Measurements from ENCODE around the gene DAGLB. TPM values are rescaled to one million over a fixed set of nuclear protein-coding genes. Genes with fewer than 3 reads are reported as not detected.
"Not testable (repeated sequence)": the region's sequence is repeated elsewhere in the genome, so short reads cannot be mapped to it uniquely, and the experiment has no call there.

DAGLB gene
- total RNA-seq, 1 experiment from 2014 or later = 33.6 TPM

- H3K9me3 Mint-ChIP-seq; H3K27ac Mint-ChIP-seq; ATAC-seq; DNase-seq (ENCODE audit: low spot score); H3K4me3 Mint-ChIP-seq; H3K27me3 Mint-ChIP-seq (ENCODE audit: low read depth): not testable (repeated sequence)
- H3K4me1 Mint-ChIP-seq = peaks cover 57% of the 10 kb centered on the region
- ChIA-PET POLR2A (interaction anchor here (0.6 kb wide), 1 partner anchor 16 kb away, joined by 9 read pairs; no protein-coding TSS in a partner anchor), CTCF (interaction anchor here (0.6 kb wide), 1 partner anchor 28 kb away, joined by 9 read pairs; no protein-coding TSS in a partner anchor)
- peaks cover 16% of the 10 kb centered on the region for H3K36me3 Mint-ChIP-seq
Observed at GRCh38 chr7:6378556-6378955, 69.2 kb downstream of the DAGLB start.

GRCh38 chr7:6376820-6377219, 70.9 kb downstream of the DAGLB start:
- DNase-seq (ENCODE audit: low spot score) = no peak
- no peak for ATAC-seq
- Mint-ChIP-seq H3K4me3 (peak overlapping the region; percentile 91), H3K4me1 (peaks cover 40% of the 10 kb centered on the region), H3K27me3 (ENCODE audit: low read depth) (no peaks in the 10 kb centered on the region), H3K9me3 (no peaks in the 10 kb centered on the region), H3K36me3 (peaks cover 16% of the 10 kb centered on the region), H3K27ac (peak overlapping the region; percentile 92)
- ChIA-PET POLR2A (interaction anchor here (0.7 kb wide), 2 partner anchors 368 to 850 kb away, joined by 5 to 7 read pairs; no protein-coding TSS in a partner anchor), CTCF (interaction anchor here (0.7 kb wide), 2 partner anchors 107 to 1898 kb away, joined by 3 to 4 read pairs; no protein-coding TSS in a partner anchor)
- TF ChIP-seq MYBL2 (CRISPR knock-in tag; IDR thresholded peaks at IDR 0.05) (no peak), HMGXB4 (CRISPR knock-in tag; IDR thresholded peaks at IDR 0.05) (no peak), HMGA2 (CRISPR knock-in tag; IDR thresholded peaks at IDR 0.05) (no peak), NR1H2 (CRISPR knock-in tag; IDR thresholded peaks at IDR 0.05) (no peak), MLX (CRISPR knock-in tag; IDR thresholded peaks at IDR 0.05) (no peak)
- TF ChIP-seq, protein P1, sequence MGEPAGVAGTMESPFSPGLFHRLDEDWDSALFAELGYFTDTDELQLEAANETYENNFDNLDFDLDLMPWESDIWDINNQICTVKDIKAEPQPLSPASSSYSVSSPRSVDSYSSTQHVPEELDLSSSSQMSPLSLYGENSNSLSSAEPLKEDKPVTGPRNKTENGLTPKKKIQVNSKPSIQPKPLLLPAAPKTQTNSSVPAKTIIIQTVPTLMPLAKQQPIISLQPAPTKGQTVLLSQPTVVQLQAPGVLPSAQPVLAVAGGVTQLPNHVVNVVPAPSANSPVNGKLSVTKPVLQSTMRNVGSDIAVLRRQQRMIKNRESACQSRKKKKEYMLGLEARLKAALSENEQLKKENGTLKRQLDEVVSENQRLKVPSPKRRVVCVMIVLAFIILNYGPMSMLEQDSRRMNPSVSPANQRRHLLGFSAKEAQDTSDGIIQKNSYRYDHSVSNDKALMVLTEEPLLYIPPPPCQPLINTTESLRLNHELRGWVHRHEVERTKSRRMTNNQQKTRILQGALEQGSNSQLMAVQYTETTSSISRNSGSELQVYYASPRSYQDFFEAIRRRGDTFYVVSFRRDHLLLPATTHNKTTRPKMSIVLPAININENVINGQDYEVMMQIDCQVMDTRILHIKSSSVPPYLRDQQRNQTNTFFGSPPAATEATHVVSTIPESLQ (CRISPR knock-in tag; IDR thresholded peaks at IDR 0.05) = no peak
- TF ChIP-seq, protein P2, sequence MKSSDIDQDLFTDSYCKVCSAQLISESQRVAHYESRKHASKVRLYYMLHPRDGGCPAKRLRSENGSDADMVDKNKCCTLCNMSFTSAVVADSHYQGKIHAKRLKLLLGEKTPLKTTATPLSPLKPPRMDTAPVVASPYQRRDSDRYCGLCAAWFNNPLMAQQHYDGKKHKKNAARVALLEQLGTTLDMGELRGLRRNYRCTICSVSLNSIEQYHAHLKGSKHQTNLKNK (CRISPR knock-in tag; IDR thresholded peaks at IDR 0.05) = no peak

GRCh38 chr7:6375348-6376101, 72.2 kb downstream of the DAGLB start:
- DNase-seq (ENCODE audit: low spot score) (no peak), ATAC-seq (no peak)
- POLR2A ChIA-PET = no interaction called here
- H3K27me3 Mint-ChIP-seq (ENCODE audit: low read depth) = no peaks in the 10 kb centered on the region
- peak overlapping the region; percentile 95 for H3K27ac Mint-ChIP-seq
- H3K4me1 Mint-ChIP-seq = peaks cover 32% of the 10 kb centered on the region
- H3K9me3 Mint-ChIP-seq = no peaks in the 10 kb centered on the region
- peak overlapping the region; percentile 91 for H3K4me3 Mint-ChIP-seq
- peaks cover 14% of the 10 kb centered on the region for H3K36me3 Mint-ChIP-seq
- CTCF ChIA-PET = no interaction called here
- no peak for TF ChIP-seq PRDM15 (CRISPR knock-in tag; IDR thresholded peaks at IDR 0.05)
- TF ChIP-seq GTF2I (CRISPR knock-in tag; conservative IDR thresholded peaks at IDR 0.05) = peak; percentile 98
- TF ChIP-seq, protein P1 (CRISPR knock-in tag; IDR thresholded peaks at IDR 0.05) = no peak
- TF ChIP-seq ZNF121 (CRISPR knock-in tag; IDR thresholded peaks at IDR 0.05) = peak; percentile 98
- TF ChIP-seq ETV6 (CRISPR knock-in tag; IDR thresholded peaks at IDR 0.05) = no peak
